Stimulated activated memory B cell treated with anti-CD40 and anti-IgM and Interleukin-4, amounts not matched to agents 10 μg/mL and 1 μg/mL and 100 μg/mL, for 72 hours (primary cell): ENCODE results near the gene ARMC12.
"Not testable (repeated sequence)": the region's sequence is repeated elsewhere in the genome, so short reads cannot be mapped to it uniquely, and the experiment has no call there.

Experiments
- ATAC-seq: fragments of 150-1000 bp; cut with Tn5 transposase; 2 replicates; pipeline ENCODE4 v1.10.0; 2021
- H3K27ac Mint-ChIP-seq: one replicate; pipeline ENCODE4 v1.8.0; 2022; ENCODE audit warnings: mild to moderate bottlenecking, mixed read lengths
- H3K27me3 Mint-ChIP-seq: one replicate; pipeline ENCODE4 v1.8.0; 2022; ENCODE audit warnings: mixed read lengths
- H3K36me3 Mint-ChIP-seq: one replicate; pipeline ENCODE4 v1.8.0; 2022; ENCODE audit warnings: mixed read lengths
- H3K4me1 Mint-ChIP-seq: one replicate; pipeline ENCODE4 v1.8.0; 2022; ENCODE audit warnings: mixed read lengths
- H3K4me3 Mint-ChIP-seq: one replicate; pipeline ENCODE4 v1.8.0; 2022; ENCODE audit warnings: mild to moderate bottlenecking, moderate library complexity, mixed read lengths
- H3K9me3 Mint-ChIP-seq: one replicate; pipeline ENCODE4 v1.8.0; 2022; ENCODE audit warnings: mixed read lengths

The ARMC12 gene

DNA sequence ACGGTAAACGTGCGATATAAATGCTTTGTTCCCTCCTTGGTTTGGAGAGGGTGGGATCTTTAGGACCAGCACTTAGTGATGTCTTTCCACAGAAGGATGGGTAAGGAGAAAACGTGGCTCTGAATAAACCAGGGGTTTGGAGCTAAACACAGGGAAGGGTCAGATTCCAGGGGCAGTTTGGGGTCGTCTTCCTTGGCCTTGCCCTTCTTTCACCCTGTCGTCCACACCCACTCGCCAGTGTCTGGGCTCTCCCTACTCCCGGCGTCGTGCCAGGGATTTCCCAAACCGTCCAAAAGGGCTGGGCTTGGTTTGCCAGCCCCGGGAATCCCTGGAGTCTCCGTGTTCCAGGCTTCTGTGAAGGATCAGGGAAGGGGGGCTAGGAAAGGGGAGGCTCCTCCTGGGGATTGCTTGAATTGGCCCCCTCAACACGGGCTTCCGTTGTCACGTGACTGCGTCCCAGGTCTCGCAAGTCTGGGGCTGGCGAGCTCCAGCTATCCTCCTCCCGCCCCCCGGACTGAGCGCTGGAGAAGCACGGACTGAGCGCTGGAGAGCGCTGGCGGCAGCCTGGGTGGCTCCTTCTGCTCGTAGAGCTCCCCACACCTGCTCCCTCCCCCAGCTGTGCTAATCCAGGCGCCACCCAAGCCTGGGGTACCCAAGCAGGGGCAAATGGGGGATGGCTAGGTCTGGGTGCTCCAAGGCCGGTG lies 9.4 kb upstream of the ARMC12 start:
- peak overlapping the region; percentile 84 for H3K4me3 Mint-ChIP-seq
- peaks cover 41% of the 10 kb centered on the region for H3K4me1 Mint-ChIP-seq
- H3K36me3 Mint-ChIP-seq = no peaks in the 10 kb centered on the region
- peak; percentile 4 for ATAC-seq
- H3K9me3 Mint-ChIP-seq = no peaks in the 10 kb centered on the region
- H3K27ac Mint-ChIP-seq = peak overlapping the region; percentile 80
- H3K27me3 Mint-ChIP-seq = no peaks in the 10 kb centered on the region

DNA sequence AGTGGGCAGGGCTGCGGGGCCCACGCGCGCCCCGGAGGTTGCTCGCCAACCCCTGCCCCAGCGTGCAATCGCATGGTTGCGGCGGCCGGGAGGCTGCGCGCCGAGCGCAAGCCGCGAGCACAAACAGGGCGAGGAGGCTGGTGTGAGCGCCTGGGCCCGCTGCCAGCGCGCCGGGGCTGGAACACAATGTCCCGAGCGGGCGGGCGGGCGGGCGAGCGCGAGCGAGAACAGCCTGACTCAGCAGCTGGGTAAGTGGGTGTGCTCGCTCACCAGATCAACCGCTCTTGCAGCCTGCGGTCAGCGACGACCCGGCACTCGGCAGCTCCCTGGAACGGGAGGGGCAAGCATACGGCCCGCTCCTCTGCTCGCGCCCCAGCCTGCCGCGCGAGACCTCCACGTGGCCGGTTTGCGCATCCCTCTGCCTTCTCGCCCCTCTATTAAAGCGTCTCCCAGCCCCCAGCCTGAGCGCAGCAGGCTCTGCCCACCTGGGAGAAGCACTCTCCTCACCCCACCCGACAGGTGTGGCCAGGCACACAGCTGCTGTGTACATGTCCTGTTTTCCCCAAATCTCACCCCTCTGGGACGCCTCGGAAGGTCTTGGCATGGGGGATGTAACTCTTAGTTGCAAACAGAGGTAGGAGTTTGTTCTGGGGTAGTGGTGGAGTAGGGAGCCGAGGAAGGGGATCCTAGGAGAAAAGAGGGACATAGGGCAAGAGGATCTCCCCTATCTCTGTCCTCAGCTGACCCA lies 8.7 kb upstream of the ARMC12 start:
- H3K9me3 Mint-ChIP-seq = no peaks in the 10 kb centered on the region
- peaks cover 47% of the 10 kb centered on the region for H3K4me1 Mint-ChIP-seq
- H3K4me3 Mint-ChIP-seq = peak overlapping the region; percentile 84
- ATAC-seq = peak; percentile 66
- H3K27ac Mint-ChIP-seq = peak overlapping the region; percentile 80
- no peaks in the 10 kb centered on the region for H3K27me3 Mint-ChIP-seq
- H3K36me3 Mint-ChIP-seq = no peaks in the 10 kb centered on the region

DNA sequence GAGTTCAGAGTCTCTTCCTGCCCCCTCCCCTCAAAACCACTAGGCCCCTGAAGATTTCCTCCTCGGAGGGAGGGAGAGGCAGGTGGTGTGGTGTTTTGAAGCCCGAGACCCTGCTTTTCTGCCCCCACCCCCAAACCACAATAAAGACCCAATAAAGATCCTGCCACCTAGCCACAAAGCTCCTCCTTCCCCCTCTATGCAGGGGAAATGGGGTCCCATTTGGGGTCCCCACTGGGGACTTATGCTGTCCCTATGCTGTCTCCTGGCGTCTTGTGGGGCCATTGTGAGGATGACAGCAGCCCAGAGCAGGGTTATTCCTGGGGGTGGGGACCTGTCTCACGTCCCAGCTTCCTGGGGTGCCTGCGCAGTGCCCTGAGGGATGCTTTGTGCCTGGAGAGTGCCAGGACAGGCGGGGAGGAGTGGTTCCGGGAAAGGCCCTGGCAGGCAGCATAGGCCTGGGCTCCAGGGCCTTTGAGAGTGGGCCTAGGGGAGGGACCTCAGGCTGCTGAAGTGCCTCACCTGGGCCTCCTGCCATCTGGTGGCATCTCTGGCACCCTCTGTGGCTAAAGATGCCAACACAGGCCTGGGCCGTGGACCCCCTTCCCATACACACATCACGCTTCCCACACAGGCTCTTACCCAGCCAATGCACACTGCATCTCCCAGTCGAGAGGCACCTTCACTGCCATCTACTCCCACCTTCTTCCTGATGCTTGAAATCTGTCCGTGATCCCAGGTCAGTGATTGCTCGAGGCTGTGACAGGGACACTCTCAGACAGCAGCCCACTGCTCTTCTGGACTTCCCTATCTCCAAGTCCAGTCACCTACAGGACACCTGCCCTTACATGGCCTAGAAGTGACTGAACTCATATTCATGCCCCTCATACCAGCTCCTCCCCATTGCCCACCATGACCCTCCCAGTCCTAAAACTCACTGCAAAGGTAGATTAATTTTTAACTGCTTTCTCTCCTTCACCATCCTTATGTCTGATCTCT lies 7.9 kb upstream of the ARMC12 start:
- peaks cover 47% of the 10 kb centered on the region for H3K4me1 Mint-ChIP-seq
- no peaks in the 10 kb centered on the region for H3K36me3 Mint-ChIP-seq
- peak overlapping the region; percentile 80 for H3K27ac Mint-ChIP-seq
- ATAC-seq = no peak
- H3K27me3 Mint-ChIP-seq = no peaks in the 10 kb centered on the region
- peak overlapping the region; percentile 84 for H3K4me3 Mint-ChIP-seq
- no peaks in the 10 kb centered on the region for H3K9me3 Mint-ChIP-seq

GRCh38 chr6:35729722-35730121 lies 7.1 kb upstream of the ARMC12 start:
- H3K4me1 Mint-ChIP-seq = peaks cover 47% of the 10 kb centered on the region
- H3K4me3 Mint-ChIP-seq = no peak overlapping the region
- no peaks in the 10 kb centered on the region for H3K9me3 Mint-ChIP-seq
- H3K36me3 Mint-ChIP-seq = no peaks in the 10 kb centered on the region
- H3K27me3 Mint-ChIP-seq = no peaks in the 10 kb centered on the region
- ATAC-seq = no peak
- H3K27ac Mint-ChIP-seq = peak overlapping the region; percentile 14

DNA sequence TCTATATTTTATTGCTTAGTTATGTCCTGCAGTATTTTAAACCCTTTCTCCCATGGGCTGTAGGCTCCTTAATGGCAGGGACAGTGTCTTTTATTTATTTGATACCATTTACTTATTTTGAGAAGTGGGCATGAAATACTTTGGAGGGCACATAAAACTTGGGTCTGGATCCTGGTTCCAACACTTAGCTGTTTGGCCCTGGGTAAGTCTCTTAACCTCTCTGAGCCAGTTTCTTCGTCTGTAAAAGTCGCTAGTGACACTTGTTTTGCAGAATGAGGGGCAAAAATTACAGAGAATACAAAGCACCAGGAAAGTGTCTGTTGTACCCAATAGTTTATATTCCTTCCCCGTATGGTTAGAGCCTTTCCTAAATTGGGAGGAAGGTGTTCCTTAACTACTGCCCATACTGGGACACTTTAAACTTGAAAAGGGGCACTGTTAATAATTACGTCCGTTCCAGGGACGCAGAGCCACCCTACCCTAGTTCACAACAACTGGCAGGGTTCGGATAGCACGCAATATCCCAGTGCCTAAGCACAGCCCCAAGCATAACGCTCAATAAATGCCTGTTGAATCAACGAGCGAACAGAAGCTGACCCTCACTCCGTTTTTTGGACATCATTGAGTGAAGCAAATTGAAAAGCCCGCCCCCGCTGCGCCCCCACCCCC lies 6.0 kb upstream of the ARMC12 start:
- Mint-ChIP-seq H3K36me3 (no peaks in the 10 kb centered on the region), H3K27me3 (no peaks in the 10 kb centered on the region), H3K27ac (peak overlapping the region; percentile 85), H3K9me3 (no peaks in the 10 kb centered on the region), H3K4me3 (peak overlapping the region; percentile 89), H3K4me1 (peaks cover 47% of the 10 kb centered on the region)
- peak; percentile 2 for ATAC-seq

GRCh38 chr6:35731414-35731735 lies 5.5 kb upstream of the ARMC12 start:
- peak overlapping the region; percentile 85 for H3K27ac Mint-ChIP-seq
- ATAC-seq = peak; percentile 85
- H3K36me3 Mint-ChIP-seq = no peaks in the 10 kb centered on the region
- H3K27me3 Mint-ChIP-seq = no peaks in the 10 kb centered on the region
- no peaks in the 10 kb centered on the region for H3K9me3 Mint-ChIP-seq
- H3K4me3 Mint-ChIP-seq = peak overlapping the region; percentile 89
- H3K4me1 Mint-ChIP-seq = peaks cover 48% of the 10 kb centered on the region

DNA sequence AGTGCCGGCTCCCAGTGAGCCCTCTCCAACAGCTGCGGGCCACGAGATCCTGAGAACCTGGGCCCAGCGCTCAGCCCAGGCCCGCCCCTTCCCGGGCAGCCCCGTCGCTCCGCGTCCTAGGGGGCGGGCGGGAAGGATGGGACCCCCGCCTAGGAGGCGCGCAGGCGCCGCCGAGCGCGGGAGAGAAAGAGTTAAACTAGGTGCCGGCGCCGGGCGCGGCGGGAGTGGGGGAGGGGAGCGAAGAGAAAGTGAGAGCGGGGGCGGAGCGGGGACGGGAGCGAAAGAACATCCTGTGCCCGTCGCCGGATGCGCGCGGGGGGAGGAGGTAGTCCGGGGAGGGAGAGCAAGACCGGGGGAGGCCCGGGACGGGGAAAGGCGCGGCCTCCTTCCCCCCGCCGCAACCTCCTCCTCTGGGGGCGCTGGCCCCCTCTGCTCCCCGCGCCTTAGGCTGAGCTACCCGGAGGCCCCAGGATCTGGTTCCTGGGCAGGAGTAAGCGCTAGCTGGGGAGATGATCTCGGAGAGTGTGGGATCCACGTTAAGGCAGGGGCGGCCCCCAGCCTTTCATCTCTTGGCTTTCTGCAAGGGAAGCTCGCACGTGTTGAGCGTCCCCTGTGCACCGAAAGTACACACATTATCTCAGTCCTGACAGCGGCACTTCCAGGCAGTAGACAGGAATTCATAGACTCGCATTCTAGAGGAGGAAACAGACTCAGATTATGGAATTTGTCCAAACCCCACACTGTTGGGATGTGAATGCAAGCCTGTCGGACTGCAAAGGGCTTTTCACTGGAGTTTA lies 4.9 kb upstream of the ARMC12 start:
- Mint-ChIP-seq H3K9me3 (no peaks in the 10 kb centered on the region), H3K27ac (peak overlapping the region; percentile 85), H3K36me3 (no peaks in the 10 kb centered on the region), H3K4me3 (peak overlapping the region; percentile 89), H3K4me1 (peaks cover 47% of the 10 kb centered on the region), H3K27me3 (no peaks in the 10 kb centered on the region)
- ATAC-seq = peak; percentile 84

DNA sequence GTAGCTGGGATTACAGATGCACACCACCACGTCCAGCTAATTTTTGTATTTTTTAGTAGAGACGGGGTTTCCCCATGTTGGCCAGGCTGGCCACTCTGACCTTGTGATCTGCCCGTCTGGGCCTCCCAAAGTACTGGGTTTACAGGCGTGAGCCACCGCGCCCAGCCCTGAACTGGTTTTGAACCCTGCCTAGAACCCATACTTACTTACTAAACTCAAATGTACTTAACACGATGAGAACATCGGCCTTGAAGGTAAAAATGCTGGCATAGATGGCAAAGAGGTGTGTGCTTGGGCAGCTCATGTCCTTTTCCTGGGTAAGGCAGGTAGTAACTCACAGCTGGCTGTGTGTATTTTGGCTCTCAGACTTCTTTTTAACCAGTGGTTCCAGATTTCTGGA lies 3.2 kb upstream of the ARMC12 start:
- Mint-ChIP-seq H3K27me3 (no peaks in the 10 kb centered on the region), H3K4me1 (peaks cover 42% of the 10 kb centered on the region), H3K36me3 (no peaks in the 10 kb centered on the region), H3K27ac (no peak overlapping the region), H3K9me3 (no peaks in the 10 kb centered on the region), H3K4me3 (no peak overlapping the region)
- ATAC-seq = no peak

DNA sequence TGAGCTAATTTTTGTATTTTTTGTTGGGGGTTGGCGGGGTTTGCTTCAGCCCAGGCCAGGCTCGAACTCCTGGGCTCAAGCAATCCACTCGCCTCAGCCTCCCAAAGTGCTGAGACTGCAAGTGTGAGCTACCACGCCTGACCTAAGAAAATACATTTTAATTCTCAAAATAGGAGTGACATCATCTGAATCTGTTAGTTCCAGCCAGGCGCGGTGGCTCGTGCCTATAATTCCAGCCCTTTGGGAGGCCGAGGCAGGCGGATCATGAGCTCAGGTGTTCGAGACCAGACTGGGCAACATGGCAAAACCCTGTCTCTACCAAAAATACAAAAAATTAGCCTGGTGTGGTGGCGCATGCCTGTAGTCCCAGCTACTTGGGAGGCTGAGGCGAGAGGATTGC lies 2.5 kb upstream of the ARMC12 start:
- not testable (repeated sequence) for H3K36me3 Mint-ChIP-seq, H3K4me3 Mint-ChIP-seq, H3K27ac Mint-ChIP-seq, ATAC-seq, H3K9me3 Mint-ChIP-seq, H3K27me3 Mint-ChIP-seq
- H3K4me1 Mint-ChIP-seq = peaks cover 35% of the 10 kb centered on the region

- Mint-ChIP-seq H3K27ac (no peak overlapping the region), H3K36me3 (no peaks in the 10 kb centered on the region), H3K4me3 (no peak overlapping the region), H3K9me3 (no peaks in the 10 kb centered on the region), H3K27me3 (no peaks in the 10 kb centered on the region), H3K4me1 (peaks cover 28% of the 10 kb centered on the region)
- no peak for ATAC-seq
Measured at GRCh38 chr6:35735452-35735851, 1.4 kb upstream of the ARMC12 start.

DNA sequence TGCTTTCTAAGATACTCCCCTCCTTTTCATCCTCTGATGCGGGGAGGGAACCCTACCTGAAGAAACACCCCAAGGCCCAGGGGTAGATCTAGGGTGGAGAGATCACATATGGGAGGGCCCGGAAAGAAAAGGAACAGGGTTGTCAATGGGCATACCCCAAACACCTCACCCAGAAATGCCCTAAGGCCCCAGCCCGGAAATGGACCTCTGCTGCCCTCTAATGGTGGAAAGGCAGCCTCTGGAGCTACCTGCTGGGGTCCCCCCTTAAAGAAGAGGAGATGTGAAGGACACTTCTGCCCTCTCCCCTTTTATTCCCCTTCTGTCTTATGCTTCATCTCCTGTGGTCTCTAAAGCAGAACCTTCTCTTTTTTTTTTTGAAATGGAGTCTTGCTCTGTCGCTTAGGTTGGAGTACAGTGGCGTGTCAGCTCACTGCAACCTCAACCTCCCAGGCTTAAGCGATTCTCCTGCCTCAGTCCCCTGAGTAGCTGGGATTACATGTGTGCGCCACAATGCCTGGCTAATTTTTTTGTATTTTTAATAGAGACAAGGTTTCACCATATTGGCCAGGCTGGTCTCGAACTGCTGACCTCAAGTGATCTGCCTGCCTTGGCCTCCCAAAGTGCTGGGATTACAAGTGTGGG lies 458 bp upstream of the ARMC12 start:
- Mint-ChIP-seq H3K36me3 (no peaks in the 10 kb centered on the region), H3K9me3 (no peaks in the 10 kb centered on the region), H3K4me1 (peaks cover 28% of the 10 kb centered on the region), H3K4me3 (no peak overlapping the region), H3K27ac (no peak overlapping the region), H3K27me3 (no peaks in the 10 kb centered on the region)
- peak; percentile 39 for ATAC-seq

- no peak overlapping the region for H3K4me3 Mint-ChIP-seq
- peak overlapping the region; percentile 69 for H3K27ac Mint-ChIP-seq
- peaks cover 23% of the 10 kb centered on the region for H3K4me1 Mint-ChIP-seq
- peak; percentile 71 for ATAC-seq
- H3K36me3 Mint-ChIP-seq = no peaks in the 10 kb centered on the region
- peaks cover 2% of the 10 kb centered on the region for H3K27me3 Mint-ChIP-seq
- H3K9me3 Mint-ChIP-seq = no peaks in the 10 kb centered on the region
Measured at GRCh38 chr6:35737413-35738211, 780 bp downstream of the ARMC12 start.
